ENCODE data around the gene WFS1.

DNA sequence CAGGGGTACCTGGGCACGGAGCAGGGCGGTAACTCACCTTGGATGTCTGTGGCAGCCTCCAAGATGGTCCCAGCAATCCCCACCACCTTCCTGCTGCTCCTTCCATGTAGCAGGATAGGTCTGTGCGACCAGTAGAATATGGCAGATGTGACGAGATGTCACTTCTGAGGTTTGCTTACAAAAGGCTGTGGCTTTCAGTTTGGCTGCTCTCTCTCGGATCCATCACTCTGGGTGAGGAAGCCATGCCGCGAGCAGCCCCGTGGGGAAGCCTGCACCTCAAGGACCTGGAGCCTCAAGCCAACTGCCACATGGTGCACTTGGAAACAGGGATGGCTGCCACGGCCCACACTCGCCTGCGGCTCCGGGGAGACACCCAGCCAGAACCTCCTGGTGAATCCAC, 37.6 kb downstream of the WFS1 start:
- no peak for TF ChIP-seq POLR2A (IDR thresholded peaks at IDR 0.05; ENCODE audit: control extremely low read depth in 1 of 2, low read depth in 2 of 2, low read length in 2 of 2)
- TF ChIP-seq SUZ12 (IDR thresholded peaks at IDR 0.05; ENCODE audit: low read length) = no peak
- no peak for TF ChIP-seq FOSL1 (IDR thresholded peaks at IDR 0.05; ENCODE audit: insufficient read depth, low read depth, low read length)
- TF ChIP-seq KDM5A (IDR thresholded peaks at IDR 0.05; ENCODE audit: low read length) = no peak
- no peak for TF ChIP-seq EZH2 (IDR thresholded peaks at IDR 0.05; ENCODE audit: low read depth, low read length, severe bottlenecking)
- TF ChIP-seq CTCF (IDR thresholded peaks at IDR 0.05; ENCODE audit: control extremely low read depth in 1 of 3, insufficient read depth in 1 of 3, low read depth in 1 of 3, low read length in 3 of 3) = no peak
- TF ChIP-seq RBBP5 (IDR thresholded peaks at IDR 0.05; ENCODE audit: borderline replicate concordance, low read depth, low read length) = no peak
- TF ChIP-seq TCF12 (IDR thresholded peaks at IDR 0.05; ENCODE audit: low read depth, low read length) = no peak
